ENCODE data around the gene HIPK1.

HIPK1 gene

GRCh38 chr1:113924473-113924872 lies 4.7 kb upstream of the HIPK1 start:
- DNase-seq (ENCODE audit: low spot score), result no peak
- TF ChIP-seq, protein P1, sequence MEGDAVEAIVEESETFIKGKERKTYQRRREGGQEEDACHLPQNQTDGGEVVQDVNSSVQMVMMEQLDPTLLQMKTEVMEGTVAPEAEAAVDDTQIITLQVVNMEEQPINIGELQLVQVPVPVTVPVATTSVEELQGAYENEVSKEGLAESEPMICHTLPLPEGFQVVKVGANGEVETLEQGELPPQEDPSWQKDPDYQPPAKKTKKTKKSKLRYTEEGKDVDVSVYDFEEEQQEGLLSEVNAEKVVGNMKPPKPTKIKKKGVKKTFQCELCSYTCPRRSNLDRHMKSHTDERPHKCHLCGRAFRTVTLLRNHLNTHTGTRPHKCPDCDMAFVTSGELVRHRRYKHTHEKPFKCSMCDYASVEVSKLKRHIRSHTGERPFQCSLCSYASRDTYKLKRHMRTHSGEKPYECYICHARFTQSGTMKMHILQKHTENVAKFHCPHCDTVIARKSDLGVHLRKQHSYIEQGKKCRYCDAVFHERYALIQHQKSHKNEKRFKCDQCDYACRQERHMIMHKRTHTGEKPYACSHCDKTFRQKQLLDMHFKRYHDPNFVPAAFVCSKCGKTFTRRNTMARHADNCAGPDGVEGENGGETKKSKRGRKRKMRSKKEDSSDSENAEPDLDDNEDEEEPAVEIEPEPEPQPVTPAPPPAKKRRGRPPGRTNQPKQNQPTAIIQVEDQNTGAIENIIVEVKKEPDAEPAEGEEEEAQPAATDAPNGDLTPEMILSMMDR (IDR thresholded peaks at IDR 0.05; ENCODE audit: extremely low read depth, insufficient read depth, missing control alignments), result no peak
- in situ Hi-C loops (cut with MboI; ENCODE audit: low pct_unique_long_range_greater_than_20kb, low sequenced_read_pairs, unreplicated experiment), result no loop called here

- TF ChIP-seq, protein P1 (IDR thresholded peaks at IDR 0.05; ENCODE audit: extremely low read depth, insufficient read depth, missing control alignments), result no peak
- peak; percentile 46 for DNase-seq (ENCODE audit: low spot score)
- in situ Hi-C loops (cut with MboI; ENCODE audit: low pct_unique_long_range_greater_than_20kb, low sequenced_read_pairs, unreplicated experiment), result no loop called here
These were observed 765 bp upstream of the HIPK1 start for GRCh38 chr1:113928187-113928930.

GRCh38 chr1:113929750-113930498 lies 800 bp downstream of the HIPK1 start:
- peak; percentile 70 for DNase-seq (ENCODE audit: low spot score)
- TF ChIP-seq, protein P1 (IDR thresholded peaks at IDR 0.05; ENCODE audit: extremely low read depth, insufficient read depth, missing control alignments), result peak; percentile 30
- in situ Hi-C loops (cut with MboI; ENCODE audit: low pct_unique_long_range_greater_than_20kb, low sequenced_read_pairs, unreplicated experiment), result loop anchor here (10.0 kb wide), 1 partner anchor 105 kb away; no protein-coding TSS in a partner anchor

DNA sequence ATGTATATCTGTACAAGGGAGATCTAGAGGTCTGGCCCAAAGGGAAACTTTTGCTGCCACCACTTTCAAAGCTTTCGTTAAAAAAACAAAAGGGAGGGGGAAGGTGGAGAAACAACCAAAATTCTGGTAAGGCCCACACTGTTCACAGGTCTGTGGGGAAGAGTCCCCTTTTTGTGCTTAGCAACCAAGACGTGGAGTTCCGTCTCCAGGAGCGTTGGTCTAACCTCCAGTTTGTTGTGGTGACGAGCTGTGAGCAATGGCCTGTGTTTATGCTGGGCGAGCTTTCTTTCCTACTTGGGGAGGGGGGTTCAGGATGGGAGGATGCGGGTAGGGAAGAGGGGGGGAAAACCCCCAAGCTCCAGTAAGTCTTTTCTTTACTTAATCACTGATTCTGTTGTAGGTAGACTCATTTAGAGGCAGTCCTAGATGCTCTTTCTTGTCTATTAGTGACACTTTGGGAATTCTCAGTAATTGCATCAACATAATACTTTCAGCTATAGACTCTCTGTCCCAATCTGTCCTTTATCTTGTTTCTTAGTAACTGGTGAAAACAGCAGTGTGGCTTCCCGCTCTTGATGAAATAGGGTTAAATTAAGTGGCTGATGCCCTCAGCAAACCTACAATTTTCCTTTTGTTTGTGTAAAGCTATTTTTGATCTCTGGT lies 1.5 kb downstream of the HIPK1 start:
- TF ChIP-seq, protein P1 (IDR thresholded peaks at IDR 0.05; ENCODE audit: extremely low read depth, insufficient read depth, missing control alignments), result no peak
- DNase-seq (ENCODE audit: low spot score), result peak; percentile 58
- in situ Hi-C loops (cut with MboI; ENCODE audit: low pct_unique_long_range_greater_than_20kb, low sequenced_read_pairs, unreplicated experiment), result loop anchor here (10.0 kb wide), 1 partner anchor 106 kb away; no protein-coding TSS in a partner anchor

DNA sequence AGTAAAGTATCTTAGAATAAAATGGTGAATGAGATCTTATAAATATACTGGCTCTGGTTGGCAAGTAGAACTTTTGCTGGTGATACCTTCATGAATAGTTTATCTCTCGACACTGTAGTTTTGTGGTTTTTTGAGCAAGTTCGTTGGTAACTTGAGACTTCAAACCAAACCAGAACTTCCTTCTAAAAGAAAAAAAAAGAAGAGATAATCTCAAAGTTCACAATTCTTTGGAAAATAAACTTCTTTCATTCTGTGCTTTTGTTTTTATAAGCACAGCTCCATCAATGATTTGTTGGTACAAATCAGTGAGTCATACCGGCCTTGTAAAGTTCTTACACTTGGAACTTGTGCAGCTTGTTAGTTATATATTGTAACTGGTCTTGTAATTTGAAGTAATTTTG lies 2.3 kb downstream of the HIPK1 start:
- in situ Hi-C loops (cut with MboI; ENCODE audit: low pct_unique_long_range_greater_than_20kb, low sequenced_read_pairs, unreplicated experiment), result loop anchor here (10.0 kb wide), 1 partner anchor 107 kb away; no protein-coding TSS in a partner anchor
- TF ChIP-seq, protein P1 (IDR thresholded peaks at IDR 0.05; ENCODE audit: extremely low read depth, insufficient read depth, missing control alignments), result no peak
- DNase-seq (ENCODE audit: low spot score), result no peak

- in situ Hi-C loops (cut with MboI; ENCODE audit: low pct_unique_long_range_greater_than_20kb, low sequenced_read_pairs, unreplicated experiment), result loop anchor here (10.0 kb wide), 1 partner anchor 109 kb away; no protein-coding TSS in a partner anchor
- TF ChIP-seq, protein P1 (IDR thresholded peaks at IDR 0.05; ENCODE audit: extremely low read depth, insufficient read depth, missing control alignments), result no peak
- no peak for DNase-seq (ENCODE audit: low spot score)
These were observed 4.9 kb downstream of the HIPK1 start for GRCh38 chr1:113934006-113934405.
